Measurements from ENCODE around the gene MLLT3.

- TF ChIP-seq CTCF (IDR thresholded peaks at IDR 0.05) (no peak), POLR2A (IDR thresholded peaks at IDR 0.05) (no peak)
Measured at GRCh38 chr9:20403346-20403745, 219.0 kb downstream of the MLLT3 start.
